ENCODE data around the gene KRTAP19-6.

Gene KRTAP19-6

GRCh38 chr21:30563630-30564029 lies 22.0 kb upstream of the KRTAP19-6 start:
- in situ Hi-C loops (cut with HindIII; ENCODE audit: low sequenced_read_pairs) = no loop called here
- no peak overlapping the region for H3K4me3 ChIP-seq (ENCODE audit: low read depth, low read length)
- no peak for DNase-seq (ENCODE audit: low read depth)
- TF ChIP-seq, protein P1, sequence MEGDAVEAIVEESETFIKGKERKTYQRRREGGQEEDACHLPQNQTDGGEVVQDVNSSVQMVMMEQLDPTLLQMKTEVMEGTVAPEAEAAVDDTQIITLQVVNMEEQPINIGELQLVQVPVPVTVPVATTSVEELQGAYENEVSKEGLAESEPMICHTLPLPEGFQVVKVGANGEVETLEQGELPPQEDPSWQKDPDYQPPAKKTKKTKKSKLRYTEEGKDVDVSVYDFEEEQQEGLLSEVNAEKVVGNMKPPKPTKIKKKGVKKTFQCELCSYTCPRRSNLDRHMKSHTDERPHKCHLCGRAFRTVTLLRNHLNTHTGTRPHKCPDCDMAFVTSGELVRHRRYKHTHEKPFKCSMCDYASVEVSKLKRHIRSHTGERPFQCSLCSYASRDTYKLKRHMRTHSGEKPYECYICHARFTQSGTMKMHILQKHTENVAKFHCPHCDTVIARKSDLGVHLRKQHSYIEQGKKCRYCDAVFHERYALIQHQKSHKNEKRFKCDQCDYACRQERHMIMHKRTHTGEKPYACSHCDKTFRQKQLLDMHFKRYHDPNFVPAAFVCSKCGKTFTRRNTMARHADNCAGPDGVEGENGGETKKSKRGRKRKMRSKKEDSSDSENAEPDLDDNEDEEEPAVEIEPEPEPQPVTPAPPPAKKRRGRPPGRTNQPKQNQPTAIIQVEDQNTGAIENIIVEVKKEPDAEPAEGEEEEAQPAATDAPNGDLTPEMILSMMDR (IDR thresholded peaks at IDR 0.05; ENCODE audit: low read depth, low read length, missing control alignments) = no peak

GRCh38 chr21:30563072-30563471 lies 21.4 kb upstream of the KRTAP19-6 start:
- in situ Hi-C loops (cut with HindIII; ENCODE audit: low sequenced_read_pairs) = no loop called here
- TF ChIP-seq, protein P1 (IDR thresholded peaks at IDR 0.05; ENCODE audit: low read depth, low read length, missing control alignments) = no peak
- DNase-seq (ENCODE audit: low read depth) = no peak
- no peak overlapping the region for H3K4me3 ChIP-seq (ENCODE audit: low read depth, low read length)

DNA sequence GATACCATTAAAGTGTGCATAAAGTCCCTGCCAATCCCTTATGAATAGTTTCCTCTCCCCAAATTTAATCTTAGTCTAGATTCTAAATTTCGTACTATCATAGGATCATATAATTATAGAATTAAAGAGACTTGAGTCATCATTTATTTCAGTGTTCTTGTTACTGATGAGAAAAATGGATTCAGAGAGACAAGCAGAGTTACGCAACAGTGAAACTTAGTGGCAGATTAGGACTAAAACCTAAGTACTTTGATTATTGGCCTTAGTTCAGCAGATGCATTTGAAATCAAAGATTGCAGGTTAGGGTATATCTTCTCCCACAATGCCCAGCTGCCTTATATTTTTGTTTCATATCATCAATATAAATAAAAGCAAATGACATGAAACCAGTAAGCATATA lies 20.3 kb upstream of the KRTAP19-6 start:
- in situ Hi-C loops (cut with HindIII; ENCODE audit: low sequenced_read_pairs) = no loop called here
- DNase-seq (ENCODE audit: low read depth) = no peak
- H3K4me3 ChIP-seq (ENCODE audit: low read depth, low read length) = no peak overlapping the region
- TF ChIP-seq, protein P1 (IDR thresholded peaks at IDR 0.05; ENCODE audit: low read depth, low read length, missing control alignments) = no peak

- TF ChIP-seq, protein P1 (IDR thresholded peaks at IDR 0.05; ENCODE audit: low read depth, low read length, missing control alignments) = no peak
- H3K4me3 ChIP-seq (ENCODE audit: low read depth, low read length) = no peak within 1 kb of the TSS
- in situ Hi-C loops (cut with HindIII; ENCODE audit: low sequenced_read_pairs) = no loop called here
- no peak for DNase-seq (ENCODE audit: low read depth)
Measured at GRCh38 chr21:30561264-30561895, 19.7 kb upstream of the KRTAP19-6 start, which contains the start of gene KRTAP19-7. TSS of gene KRTAP19-7 (minus strand) at chr21:30561314. CDS start at chr21:30561289, 25 bp downstream.

- in situ Hi-C loops (cut with HindIII; ENCODE audit: low sequenced_read_pairs) = no loop called here
- TF ChIP-seq, protein P1 (IDR thresholded peaks at IDR 0.05; ENCODE audit: low read depth, low read length, missing control alignments) = no peak
- DNase-seq (ENCODE audit: low read depth) = no peak
- H3K4me3 ChIP-seq (ENCODE audit: low read depth, low read length) = no peak overlapping the region
Measured at GRCh38 chr21:30555095-30555494, 13.4 kb upstream of the KRTAP19-6 start.

DNA sequence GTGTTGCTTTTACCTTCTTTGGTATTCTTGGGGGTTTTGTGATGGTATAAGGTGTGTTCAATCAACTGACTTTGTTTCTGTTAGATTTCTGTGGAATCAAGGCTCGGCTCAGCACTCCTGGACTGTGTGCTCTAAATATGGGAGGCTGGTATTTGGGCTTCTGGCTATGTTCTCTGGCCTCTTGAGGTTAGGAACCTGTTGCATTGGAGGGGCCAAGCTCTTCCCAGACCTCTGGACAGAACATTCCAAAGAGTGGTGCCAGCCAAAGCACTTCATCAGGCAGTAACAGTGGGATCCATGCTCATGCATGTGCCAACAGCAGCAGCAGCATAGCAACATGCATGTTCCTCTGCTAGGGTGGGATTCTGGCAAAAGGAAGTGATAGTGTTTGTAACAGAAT lies 11.1 kb upstream of the KRTAP19-6 start:
- in situ Hi-C loops (cut with HindIII; ENCODE audit: low sequenced_read_pairs) = no loop called here
- TF ChIP-seq, protein P1 (IDR thresholded peaks at IDR 0.05; ENCODE audit: low read depth, low read length, missing control alignments) = no peak
- no peak overlapping the region for H3K4me3 ChIP-seq (ENCODE audit: low read depth, low read length)
- no peak for DNase-seq (ENCODE audit: low read depth)

All from astrocyte of the cerebellum (primary cell).